GM19397 (cell line): ENCODE data around the gene GRM8.

Source experiments
- ATAC-seq: cut with Tn5 transposase; IDR thresholded peaks from one replicate; pipeline ENCODE4 v1.9.1; 2021; ENCODE audit warnings: mild to moderate bottlenecking, moderate library complexity; ENCODE audit not compliant: unreplicated experiment

Gene GRM8

GRCh38 chr7:127231415-127231814, 21.3 kb downstream of the GRM8 start:
- no peak for ATAC-seq

- ATAC-seq = no peak
Observed at GRCh38 chr7:127230192-127230925, 22.4 kb downstream of the GRM8 start.

- no peak for ATAC-seq
Observed at GRCh38 chr7:127226685-127227374, 25.9 kb downstream of the GRM8 start.

GRCh38 chr7:127221731-127222130, 31.0 kb downstream of the GRM8 start:
- ATAC-seq = no peak

- ATAC-seq = no peak
Observed at GRCh38 chr7:127214956-127215718, 37.6 kb downstream of the GRM8 start.

- ATAC-seq = no peak
Observed at GRCh38 chr7:127209886-127210285, 42.9 kb downstream of the GRM8 start.

- no peak for ATAC-seq
Observed at GRCh38 chr7:127208860-127209259, 43.9 kb downstream of the GRM8 start.

GRCh38 chr7:127208351-127208750, 44.4 kb downstream of the GRM8 start:
- no peak for ATAC-seq

GRCh38 chr7:127207806-127208205, 44.9 kb downstream of the GRM8 start:
- no peak for ATAC-seq

GRCh38 chr7:127207230-127207629, 45.5 kb downstream of the GRM8 start:
- ATAC-seq = no peak

- ATAC-seq = no peak
Observed at GRCh38 chr7:127194571-127194970, 58.2 kb downstream of the GRM8 start.

GRCh38 chr7:127189886-127190285, 62.9 kb downstream of the GRM8 start:
- no peak for ATAC-seq

- ATAC-seq = no peak
Observed at GRCh38 chr7:127189074-127189473, 63.7 kb downstream of the GRM8 start.

- no peak for ATAC-seq
Observed at GRCh38 chr7:127187740-127188139, 65.0 kb downstream of the GRM8 start.

- no peak for ATAC-seq
Observed at GRCh38 chr7:127186686-127187085, 66.1 kb downstream of the GRM8 start.

GRCh38 chr7:127177156-127177555, 75.6 kb downstream of the GRM8 start:
- no peak for ATAC-seq

- no peak for ATAC-seq
Observed at GRCh38 chr7:127162366-127162765, 90.4 kb downstream of the GRM8 start.

- no peak for ATAC-seq
Observed at GRCh38 chr7:127158659-127159058, 94.1 kb downstream of the GRM8 start.

GRCh38 chr7:127154958-127155357, 97.8 kb downstream of the GRM8 start:
- no peak for ATAC-seq

GRCh38 chr7:127154101-127154500, 98.6 kb downstream of the GRM8 start:
- ATAC-seq = no peak

- ATAC-seq = no peak
Observed at GRCh38 chr7:127153315-127153714, 99.4 kb downstream of the GRM8 start.

GRCh38 chr7:127152423-127152822, 100.3 kb downstream of the GRM8 start:
- no peak for ATAC-seq
